NOMO-1 treated with DMSO at 0.1 percent for 48 hours (cell line): ENCODE results near the gene MYL5.
"Not testable (repeated sequence)": the region's sequence is repeated elsewhere in the genome, so short reads cannot be mapped to it uniquely, and the experiment has no call there.

ENCODE experiments used
- DNase-seq: peaks from one replicate; lab custom pipeline; 2025; ENCODE audit not compliant: unreplicated experiment; lab: John Stamatoyannopoulos, UW

The MYL5 gene

DNA sequence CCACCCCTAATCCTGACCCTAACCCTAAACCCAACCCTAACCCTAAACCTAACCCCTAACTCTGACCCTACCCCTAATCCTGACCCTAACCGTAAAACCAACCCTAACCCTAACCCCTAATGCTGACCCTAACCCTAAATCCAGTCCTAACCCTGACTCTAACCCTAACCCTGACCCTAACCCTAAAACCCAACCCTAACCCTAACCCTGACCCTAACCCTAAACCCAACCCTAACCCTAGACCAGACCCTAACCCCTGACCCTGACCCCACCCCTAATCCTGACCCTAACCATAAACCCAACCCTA, 30.6 kb downstream of the MYL5 start:
- no peak for DNase-seq

DNA sequence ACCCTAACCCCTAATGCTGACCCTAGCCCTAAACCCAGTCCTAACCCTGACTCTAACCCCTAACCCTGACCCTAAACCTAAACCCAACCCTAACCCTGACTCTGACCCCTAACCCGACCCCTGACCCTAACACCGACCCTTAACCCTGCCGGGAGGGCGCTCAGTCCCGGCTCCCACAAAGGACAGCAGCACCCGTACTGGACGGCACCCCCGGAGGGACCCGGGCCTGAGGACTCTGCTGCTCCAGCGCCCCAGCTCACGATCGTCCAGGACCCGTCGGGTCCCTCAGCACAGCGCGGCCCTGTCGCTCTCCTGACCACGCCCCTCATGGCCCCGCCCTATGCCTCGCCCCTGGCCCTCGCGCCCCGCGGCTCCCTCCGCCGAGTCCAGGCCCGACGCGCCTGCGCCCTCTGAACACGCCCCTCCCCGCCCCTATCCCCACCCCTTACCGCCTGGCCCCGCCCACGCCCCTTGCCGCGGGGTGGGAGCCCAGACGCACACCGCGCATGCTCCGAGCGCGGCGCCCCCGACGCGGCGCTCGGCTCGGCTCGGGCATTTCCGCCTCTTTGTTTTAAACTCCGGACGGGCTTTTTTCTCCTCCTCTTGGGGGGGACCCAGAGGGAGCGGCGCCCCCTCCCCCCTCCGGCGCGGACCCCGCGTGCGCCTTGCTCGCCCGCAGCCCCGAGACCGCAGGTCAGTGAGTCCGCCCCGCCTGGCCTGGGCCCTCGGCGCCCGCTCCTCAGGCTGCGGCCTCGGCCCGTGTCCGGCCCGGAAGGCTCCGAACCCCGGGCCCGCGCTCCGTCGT, 31.1 kb downstream of the MYL5 start, which contains the start of gene PCGF3:
TSS of gene PCGF3 (plus strand) at position 555 of the 805 bp plus-strand sequence. CDS start 27,849 bp downstream, outside the sequence.
- DNase-seq = peak; percentile 84

DNA sequence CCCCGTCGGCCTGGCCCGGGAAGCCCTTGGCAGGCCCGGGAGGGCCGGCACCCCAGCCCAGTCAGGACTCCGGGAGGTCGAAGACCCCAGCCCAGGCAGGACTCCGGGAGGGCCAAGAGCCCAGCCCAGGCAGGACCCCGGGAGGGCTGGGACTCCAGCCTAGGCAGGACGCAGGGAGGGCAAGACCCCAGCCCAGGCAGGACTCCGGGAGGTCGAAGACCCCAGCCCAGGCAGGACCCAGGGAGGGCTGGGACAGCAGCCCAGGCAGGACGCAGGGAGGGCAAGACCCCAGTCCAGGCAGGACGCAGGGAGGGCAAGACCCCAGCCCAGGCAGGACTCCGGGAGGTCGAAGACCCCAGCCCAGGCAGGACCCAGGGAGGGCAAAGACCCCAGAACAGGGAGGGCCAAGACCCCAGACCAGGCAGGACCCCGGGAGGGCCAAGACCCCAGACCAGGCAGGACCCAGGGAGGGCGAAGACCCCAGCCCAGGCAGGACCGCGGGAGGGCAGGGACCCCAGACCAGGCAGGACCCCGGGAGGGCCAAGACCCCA, 31.8 kb downstream of the MYL5 start:
- DNase-seq = not testable (repeated sequence)

DNA sequence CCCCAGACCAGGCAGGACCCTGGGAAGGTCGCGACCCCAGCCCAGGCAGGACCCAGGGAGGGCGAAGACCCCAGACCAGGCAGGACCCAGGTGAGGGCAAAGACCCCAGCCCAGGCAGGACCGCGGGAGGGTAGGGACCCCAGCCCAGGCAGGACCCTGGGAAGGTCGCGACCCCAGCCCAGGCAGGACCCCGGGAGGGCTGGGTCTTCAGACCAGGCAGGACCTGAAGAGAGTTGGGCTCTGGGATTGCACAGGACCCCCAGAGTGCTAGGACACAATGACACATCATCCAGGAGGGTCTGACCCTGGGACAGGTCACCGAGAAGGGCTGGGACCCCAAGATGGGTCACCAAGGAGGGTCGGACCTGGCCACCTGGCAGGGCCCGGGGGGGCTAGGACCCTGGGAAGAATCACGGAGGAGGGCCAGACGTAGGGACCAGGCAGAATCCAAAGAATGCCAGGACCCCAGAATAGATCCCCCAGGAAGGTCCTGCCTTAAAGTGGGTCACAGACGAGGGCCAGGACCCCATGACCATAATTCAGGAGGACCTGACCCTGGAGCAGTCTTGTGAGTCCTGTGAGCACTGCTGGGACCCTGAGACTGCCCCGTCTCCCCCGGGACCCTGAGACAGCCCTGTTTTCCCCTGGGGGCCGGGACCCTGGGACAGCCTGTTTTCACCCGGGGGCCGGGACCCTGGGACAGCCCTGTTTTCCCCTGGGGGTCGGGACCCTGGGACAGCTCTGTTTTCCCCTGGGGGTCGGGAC, 32.7 kb downstream of the MYL5 start:
- DNase-seq = no peak

DNA sequence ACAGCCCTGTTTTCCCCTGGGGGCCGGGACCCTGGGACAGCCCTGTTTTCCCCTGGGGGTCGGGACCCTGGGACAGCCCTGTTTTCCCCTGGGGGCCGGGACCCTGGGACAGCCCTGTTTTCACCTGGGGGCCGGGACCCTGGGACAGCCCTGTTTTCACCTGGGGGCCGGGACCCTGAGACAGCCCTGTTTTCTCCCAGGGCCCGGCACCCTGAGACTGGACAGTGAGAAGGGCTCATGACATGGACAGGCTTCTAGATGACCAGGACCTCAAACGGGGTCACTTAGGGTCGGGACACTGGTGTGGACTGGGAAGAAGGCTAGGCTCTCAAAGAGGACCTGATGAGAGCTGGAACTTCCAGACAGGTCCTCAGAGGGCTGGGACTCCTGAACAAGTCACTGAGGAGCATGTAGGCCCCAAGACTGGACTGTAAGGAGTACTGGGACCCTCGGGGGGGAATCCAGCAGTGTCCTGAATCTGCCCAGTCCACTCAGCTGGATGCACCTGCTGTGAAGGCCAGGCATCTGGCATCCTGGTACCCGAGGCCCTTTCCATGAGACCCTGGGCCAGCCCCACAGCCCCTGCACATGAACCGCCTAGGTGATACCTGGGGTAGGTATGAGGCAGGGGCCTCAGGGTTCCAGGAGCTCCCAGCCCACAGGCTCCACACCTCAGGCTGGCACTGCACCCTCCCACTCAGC, 33.7 kb downstream of the MYL5 start:
- DNase-seq = no peak

DNA sequence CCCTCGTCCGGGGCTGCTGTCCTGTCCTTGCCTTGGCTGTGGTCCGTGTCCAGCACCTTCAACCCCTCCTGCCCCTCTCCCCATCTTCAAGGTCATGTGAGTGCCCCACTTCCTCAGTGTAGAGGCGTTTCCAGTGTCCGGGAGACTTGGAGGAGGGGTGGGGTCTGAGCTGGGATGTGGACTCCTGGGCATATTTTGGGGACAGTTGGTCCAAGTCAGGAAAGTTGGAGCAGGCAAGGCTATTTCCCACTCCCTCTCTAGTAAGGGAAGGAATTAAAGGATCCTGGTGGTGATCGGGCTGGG, 34.2 kb downstream of the MYL5 start:
- no peak for DNase-seq

DNA sequence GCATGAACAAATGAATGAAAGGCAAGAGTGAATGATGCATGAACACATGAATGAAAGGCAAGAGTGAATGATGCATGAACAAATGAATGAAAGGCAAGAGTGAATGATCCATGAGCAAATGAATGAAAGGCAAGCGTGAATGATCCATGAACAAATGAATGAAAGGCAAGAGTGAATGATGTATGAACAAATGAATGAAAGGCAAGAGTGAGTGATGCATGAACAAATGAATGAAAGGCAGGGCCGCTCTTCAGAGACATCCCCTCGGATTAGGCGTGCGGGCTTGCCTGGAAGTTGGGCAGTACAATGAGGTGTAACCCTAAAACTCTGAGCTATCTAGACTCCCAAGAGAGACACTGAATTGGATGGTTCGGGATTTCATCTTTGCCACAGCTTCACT, 35.0 kb downstream of the MYL5 start:
- DNase-seq = no peak

DNA sequence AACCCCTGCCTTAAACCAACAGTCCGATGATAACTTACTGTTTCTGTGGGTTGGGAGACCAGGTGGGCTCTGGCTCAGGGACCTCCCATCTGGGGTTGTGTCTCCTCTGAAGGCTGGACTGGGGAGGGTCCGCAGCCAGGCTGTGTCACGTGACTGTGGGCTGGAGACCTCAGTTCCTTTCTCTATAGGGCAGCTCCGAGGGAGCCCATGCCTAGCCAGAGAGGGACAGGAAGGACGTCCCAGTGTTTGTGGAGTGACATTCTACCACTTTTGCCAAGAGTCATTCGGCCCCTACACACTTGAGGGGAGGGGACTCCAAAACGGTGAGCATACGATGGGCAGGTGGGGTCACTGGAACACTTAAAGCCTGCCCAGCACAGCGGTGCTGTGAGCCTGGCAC, 35.8 kb downstream of the MYL5 start:
- no peak for DNase-seq

DNA sequence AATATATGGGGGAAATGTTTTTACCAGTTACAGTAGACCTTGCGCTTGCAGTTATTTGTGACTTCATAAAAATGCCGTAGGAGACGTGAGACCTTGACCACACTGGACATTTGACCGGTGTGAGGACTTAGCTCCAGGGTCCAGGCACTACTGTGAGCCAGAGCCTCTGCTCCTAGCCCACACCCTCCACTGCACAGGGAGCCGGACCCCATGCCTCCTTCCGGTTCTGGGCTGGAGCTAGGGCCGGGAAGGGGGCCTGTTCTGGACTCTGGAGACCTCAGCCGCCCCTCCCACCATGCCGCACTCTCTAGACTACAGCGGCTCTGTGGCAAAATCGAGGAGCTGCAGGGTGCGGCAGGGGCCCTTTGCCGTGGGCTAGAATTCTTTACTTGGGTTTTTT, 36.6 kb downstream of the MYL5 start:
- no peak for DNase-seq

DNA sequence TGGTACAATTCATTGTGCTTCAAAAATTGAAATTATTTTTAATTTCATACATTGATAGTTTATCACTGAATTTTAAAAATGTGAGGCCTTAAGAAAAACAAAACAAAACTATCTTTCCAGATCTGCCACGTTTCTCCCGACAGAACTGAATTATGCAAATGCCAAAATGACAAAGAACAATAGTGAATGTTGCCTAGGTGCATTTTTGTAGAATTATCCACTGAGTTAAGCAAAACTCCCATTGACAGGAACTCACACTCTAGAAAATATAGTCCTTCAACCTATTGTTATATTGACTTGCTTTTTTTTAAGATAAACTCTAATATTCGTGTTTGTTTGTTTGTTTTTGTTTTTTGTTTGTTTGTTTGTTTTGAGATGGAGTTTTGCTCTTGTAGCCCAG, 37.8 kb downstream of the MYL5 start:
- DNase-seq = no peak

DNA sequence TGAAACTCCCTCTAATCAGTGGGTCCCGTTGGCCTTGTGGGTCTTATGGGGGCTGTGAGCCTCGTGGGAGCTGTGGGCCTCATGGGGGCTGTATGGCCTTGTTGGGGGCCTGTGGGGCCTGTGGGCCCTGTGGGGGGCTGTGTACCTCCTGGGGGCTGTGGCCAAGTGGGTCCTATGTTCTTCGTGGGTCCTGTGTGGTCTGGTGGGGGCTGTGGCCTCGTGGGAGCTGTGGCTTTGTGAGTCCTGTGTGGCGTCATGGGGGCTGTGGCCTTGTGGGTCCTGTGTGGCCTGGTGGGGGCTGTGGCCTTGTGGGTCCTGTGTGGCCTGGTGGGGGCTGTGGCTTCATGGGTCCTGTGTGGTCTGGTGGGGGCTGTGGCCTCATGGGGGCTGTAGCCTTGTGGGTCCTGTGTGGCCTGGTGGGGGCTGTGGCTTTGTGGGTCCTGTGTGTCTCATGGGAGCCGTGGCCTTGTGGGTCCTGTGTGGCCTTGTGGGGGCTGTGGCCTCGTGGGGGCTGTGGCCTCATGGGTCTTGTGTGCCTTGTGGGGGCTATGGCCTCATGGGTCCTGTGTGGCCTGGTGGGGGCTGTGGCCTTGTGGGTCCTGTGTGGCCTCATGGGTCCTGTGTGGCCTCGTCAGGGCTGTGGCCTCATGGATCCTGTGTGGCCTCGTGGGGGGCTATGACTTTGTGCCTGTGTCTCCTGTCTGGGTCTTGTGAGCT, 38.7 kb downstream of the MYL5 start:
- no peak for DNase-seq

DNA sequence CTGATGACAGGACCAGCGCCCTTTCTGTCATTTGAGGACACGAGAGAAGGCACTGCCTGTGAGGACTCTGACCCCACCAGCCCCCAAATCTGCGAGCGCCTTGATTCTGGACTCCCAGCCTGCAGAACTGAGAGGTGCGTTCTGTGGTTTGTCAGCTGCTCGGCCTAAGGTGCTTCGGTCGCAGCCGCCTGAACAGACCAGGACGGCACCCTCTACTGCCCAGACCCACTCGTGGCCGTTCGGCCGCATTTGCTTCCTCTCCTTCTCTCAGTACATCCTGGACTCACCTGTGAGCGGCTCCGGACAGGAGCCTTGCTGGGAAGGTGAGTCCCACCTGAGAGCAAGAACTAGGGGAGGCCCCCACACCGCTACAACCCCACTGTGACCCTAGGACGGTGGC, 39.7 kb downstream of the MYL5 start:
- DNase-seq = no peak

DNA sequence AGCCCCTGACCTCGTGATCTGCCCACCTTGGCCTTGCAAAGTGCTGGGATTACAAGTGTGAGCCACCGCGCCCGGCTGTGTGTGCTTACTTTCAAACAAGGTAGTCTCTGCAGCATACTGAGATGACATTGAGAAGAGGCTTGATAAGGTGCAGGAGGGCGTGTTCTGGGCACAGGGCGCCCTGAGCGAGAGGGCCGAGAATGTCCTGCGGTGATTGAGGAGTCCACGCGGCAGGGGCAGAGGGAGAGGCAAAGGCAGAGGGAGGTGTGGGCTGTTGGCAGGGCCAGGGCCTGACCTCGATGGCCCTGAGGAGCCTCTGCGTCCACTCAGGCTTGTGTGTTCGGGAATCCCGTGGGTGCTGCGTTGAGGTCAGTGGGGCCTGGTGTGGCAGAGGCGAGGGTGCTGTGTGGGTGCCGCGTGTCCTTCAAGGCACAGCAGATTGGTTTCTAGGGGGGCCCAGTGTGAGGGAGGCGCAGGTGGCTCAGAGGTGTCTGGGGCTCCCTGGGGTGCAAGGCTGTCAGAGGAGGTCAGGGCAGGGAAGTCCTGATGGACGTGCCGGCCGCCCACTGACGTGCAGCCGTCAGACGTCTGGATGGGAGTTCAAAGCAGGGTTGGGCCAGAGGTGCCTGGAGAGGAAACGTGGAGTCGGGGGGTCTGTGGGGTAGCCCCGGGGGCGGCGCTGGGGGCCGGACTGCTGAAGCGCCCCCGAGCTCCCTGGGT, 43.4 kb downstream of the MYL5 start:
- no peak for DNase-seq

DNA sequence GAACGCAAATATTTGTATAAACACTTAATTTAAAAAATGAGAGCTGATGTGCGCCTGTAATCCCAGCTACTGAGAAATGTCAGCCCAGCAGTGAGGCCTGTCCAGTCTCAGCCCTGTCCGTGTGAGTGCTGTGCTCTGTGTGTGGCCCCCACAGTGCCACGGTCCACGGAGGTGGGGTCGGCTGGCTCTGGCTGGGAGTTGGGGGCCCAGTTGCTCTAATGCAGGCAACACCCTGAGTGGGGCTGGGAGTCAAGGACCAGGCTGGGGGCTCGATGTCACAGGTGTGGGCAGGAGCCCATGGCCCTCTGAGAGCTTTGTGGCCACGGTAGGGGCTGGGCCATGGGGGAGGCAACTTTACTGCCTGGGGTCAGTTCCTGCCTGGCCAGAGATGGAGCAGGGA, 44.1 kb downstream of the MYL5 start:
- DNase-seq = no peak

DNA sequence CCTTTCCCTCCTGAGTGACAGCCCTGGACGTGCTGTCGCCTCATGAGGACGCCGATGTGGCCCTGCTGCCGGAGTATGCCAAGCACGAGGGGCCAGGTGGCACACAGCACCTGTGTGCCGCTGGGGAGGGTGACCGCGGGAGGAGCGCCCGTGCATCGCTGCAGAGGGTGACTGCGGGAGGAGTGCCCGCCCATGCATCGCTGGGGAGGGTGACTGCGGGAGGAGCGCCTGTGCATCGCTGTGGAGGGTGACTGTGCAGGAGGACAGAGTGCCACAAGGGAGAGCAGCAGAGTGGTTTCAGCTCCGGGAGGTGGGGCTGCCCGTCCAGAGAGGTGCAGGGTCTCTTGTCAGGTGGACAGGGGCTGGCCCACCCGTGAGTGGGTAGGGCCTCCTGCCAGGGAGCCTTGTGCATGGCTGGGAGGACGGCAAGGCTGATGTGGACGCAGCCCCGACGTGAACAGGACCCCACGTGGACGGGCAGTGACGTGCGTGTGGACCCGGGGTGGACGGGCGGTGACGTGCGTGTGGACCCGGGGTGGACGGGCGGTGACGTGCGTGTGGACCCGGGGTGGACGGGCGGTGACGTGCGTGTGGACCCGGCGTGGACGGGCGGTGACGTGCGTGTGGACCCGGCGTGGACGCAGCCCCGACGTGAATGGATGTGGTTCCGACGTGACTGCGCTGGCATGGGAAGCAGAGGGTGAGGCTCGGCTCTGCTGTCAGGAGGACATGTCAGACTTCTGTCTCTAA, 45.9 kb downstream of the MYL5 start:
- DNase-seq = no peak

DNA sequence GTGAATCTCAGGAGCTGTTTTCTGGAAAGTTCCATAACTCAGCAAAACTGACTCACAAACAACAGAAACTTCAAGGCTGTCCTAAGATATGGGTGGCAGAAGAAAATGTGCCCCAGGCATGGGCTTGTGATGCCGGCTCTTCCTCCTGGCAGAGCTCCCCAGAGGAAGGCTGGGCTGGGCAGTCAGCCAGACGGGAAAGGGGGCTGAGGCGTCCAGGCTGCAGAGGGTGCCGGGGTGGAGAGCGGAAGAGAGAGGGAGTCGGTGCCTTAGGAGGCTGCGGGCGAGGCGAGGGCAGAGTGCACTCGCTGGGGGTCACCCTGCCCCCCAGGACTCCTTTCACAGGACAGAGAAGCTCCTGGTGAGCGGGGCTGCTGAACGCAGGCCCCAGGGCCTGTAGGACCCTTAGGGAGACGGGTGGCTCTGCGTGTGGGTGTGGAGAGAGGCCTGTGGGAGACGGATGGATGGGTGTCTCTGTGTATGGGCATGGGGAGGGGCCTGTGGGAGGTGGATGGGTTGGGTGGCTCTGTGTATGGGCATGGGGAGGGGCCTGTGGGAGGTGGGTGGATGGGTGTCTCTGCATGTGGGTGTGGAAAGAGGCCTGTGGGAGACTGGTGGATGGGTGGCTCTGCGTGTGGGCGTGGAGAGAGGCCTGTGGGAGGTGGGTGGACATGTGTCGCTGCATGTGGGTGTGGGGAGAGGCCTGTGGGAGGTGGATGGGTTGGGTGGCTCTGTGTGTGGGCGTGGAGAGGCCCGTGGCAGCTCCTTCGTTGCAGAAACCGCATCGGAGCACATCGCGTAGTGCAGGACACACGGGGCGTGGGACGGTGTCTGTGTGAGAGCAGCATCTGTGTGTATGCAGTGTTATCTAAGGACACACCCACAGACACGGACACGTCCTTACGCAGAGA, 47.2 kb downstream of the MYL5 start:
- no peak for DNase-seq

DNA sequence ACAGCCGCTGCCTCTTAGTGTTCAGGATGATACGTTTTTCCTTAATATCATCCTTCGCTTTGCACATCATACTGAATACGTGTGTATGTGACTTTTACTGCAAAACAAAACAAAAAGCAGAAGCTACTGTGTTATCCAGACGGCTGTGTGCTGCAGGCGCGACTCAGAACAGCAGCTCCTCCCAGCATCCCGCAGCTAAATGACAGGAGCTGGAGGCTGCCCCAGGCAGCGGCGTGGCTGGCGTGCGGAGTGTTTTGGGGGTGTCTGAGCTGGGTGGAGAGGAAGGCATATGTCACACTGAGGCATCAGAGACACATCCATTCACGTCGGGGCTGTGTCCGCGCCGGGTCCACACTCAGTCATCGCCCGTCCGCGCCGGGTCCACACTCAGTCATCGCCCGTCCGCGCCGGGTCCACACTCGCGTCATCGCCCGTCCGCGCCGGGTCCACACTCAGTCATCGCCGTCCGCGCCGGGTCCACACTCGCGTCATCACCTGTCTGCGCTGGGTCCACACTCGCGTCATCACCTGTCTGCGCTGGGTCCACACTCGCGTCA, 47.9 kb downstream of the MYL5 start:
- no peak for DNase-seq

DNA sequence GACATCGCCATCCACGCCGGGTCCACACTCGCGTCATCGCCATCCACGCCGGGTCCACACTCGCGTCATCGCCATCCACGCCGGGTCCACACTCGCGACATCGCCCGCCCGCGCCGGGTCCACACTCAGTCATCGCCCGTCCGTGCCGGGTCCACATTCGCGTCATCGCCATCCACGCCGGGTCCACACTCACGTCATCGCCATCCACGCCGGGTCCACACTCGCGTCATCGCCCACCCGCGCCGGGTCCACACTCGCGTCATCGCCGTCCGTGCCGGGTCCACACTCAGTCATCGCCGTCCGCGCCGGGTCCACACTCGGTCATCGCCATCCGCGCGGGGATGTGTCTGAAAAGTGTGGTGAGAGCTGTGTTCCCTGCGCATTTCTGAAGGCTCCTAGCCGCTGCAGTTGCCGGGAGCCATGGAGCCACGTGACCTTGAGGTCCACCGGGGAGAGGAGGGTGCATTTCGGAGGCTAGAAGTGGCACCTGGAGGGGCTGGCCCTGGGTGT, 48.6 kb downstream of the MYL5 start:
- DNase-seq = no peak
